HFF-Myc (cell line): ENCODE measurements around the gene RARRES2.
A peak's percentile ranks its signal among the peaks of the same experiment; 100 is the strongest.

Experiments
- DNase-seq: peaks from one replicate; pipeline ENCODE4 v3.0.0-alpha.2; 2011; ENCODE audit warnings: low read depth; ENCODE audit errors: extremely low read depth
- H3K4me3 ChIP-seq: replicated peaks from 2 replicates; pipeline ENCODE4 v1.5.1; 2011; ENCODE audit warnings: low read depth, mild to moderate bottlenecking, control low read depth, low read length
- CTCF ChIP-seq: IDR thresholded peaks from 2 replicates; pipeline ENCODE4 v1.5.1; 2012; ENCODE audit warnings: mild to moderate bottlenecking, low read depth, low read length, control low read depth; ENCODE audit errors: missing control alignments

RARRES2 gene

GRCh38 chr7:150326657-150327268 is 14.7 kb downstream of the RARRES2 start:
- no peak for TF ChIP-seq CTCF
- DNase-seq: no peak
- no peak overlapping the region for H3K4me3 ChIP-seq

- no peak for TF ChIP-seq CTCF
- no peak overlapping the region for H3K4me3 ChIP-seq
- DNase-seq: no peak
Observed at GRCh38 chr7:150325901-150326300, 15.5 kb downstream of the RARRES2 start.

DNA sequence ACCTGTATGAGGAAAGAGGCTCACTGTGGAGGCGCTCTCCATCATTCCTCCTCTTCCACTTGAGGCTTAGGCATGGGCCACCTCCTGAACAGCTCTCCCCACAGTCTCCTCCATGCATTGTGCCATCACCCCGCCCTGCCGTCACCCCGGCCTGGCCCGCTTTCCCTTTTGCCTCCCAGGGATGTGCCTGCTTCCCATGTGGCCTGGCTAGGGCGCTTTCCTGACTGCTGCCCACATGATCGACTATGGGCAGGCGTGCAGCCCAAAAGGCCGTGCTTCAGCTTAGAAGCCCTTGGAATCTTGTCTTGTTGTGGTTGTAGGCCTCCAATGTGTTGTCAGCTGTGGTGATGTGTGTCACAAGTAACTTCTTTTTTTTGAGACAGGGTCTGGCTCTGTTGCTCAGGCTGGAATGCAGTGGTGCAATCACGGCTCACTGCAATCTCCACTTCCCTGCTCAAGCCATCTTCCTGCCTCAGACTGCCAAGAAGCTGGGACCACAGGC is 16.3 kb downstream of the RARRES2 start:
- no peak overlapping the region for H3K4me3 ChIP-seq
- no peak for DNase-seq
- no peak for TF ChIP-seq CTCF

- no peak for DNase-seq
- H3K4me3 ChIP-seq: peak overlapping the region; percentile 42; the same call in 1 of the 2 replicates
- no peak for TF ChIP-seq CTCF
Observed at GRCh38 chr7:150324373-150324961, 17.0 kb downstream of the RARRES2 start.

DNA sequence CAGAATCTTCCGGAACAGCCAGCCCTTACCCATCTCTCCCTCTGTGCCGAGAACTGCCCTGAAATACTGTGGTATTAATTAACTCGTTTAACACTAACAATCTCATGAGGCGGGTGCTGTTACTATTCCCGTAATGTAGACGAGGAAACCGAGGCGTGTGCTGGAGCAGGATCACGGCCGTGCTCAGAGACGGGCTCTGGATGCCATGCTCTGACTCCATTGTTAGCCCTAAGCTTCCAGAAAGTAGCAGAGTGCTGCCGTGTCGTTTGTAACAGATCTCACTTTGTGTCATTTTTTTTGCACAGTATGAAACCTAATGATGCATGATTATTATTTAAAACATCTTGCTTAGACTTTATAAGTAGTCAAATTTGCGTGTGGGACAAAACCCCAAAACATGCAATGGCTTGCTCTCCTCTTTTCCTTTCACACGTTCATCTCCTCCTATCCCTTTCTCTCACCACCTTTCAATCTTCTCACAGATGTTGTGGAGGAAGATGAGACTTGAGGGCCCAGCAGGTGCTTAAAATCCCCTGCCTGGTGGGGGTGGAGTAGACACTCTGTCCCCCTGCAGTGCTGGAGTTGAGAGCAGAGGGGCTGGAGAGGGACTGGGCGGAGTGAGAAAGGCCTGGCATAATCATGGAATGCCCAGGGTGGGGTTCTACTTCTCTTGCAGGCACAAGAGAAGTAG is 17.6 kb downstream of the RARRES2 start:
- TF ChIP-seq CTCF: no peak
- peak overlapping the region; percentile 42 for H3K4me3 ChIP-seq
- DNase-seq: no peak

GRCh38 chr7:150322833-150323681 is 18.4 kb downstream of the RARRES2 start, which contains the start of the genes ACTR3C and LRRC61:
ACTR3C (minus strand) TSS chr7:150323545; CDS start chr7:150295296, 28,249 bp downstream.
LRRC61 (plus strand) TSS chr7:150323355; CDS start chr7:150336862, 13,507 bp downstream.
- no peak for TF ChIP-seq CTCF
- DNase-seq: no peak
- peak within 1 kb of the TSS; percentile 42 for H3K4me3 ChIP-seq
